ENCODE measurements around the gene BICD2. TPM values are rescaled to one million over a fixed set of nuclear protein-coding genes. Genes with fewer than 3 reads are reported as not detected.

BICD2 gene
- total and polyA plus RNA-seq, 2 of the 8 experiments (the other 6 are each of a cell fraction or from before 2014, with no cell fraction given) = 6.6 to 22.8 TPM

DNA sequence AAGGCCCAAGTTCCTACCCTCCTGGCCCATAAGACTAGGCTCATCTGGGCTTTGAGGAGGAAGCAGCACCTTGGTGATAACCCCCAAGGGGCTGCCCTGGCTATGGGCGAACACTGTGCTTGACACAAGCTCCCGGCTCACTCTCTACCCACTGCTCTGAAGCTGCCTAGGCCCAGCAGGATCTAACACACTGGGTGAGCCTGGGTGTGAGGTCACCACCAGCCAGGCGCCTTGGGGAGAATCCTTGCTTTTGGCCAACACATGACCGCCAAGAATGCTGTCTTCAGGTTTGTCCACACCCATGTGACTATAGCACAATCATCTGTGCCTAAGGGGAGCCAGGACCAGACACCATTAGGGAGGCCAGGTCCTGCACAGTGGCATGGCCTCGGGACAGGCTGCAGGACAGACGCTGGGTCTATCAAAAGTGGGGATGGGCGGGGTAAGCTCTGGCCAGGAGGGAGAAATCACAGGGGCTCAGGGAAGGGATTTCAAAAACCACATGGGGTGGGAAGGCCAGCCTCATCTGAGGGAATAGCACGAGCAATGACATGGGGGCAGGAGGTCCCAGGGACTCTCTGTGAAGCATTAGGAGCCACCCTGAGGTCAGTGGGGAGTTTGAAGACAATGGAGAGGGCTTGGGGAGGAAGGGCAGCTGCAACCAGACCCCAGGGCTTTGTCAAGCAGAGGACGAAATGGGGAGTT lies 29.6 kb downstream of the BICD2 start:
- H2BK15ac ChIP-seq (ENCODE audit: low read length) = no peak overlapping the region
- no peak overlapping the region for H3K14ac ChIP-seq (ENCODE audit: insufficient read length)
- DNase-seq (ENCODE audit: low read depth in 1 of 2, low spot score in 2 of 2) = no peak
- H3K4me1 ChIP-seq (replicated peaks in 1 of 4; ENCODE audit: control insufficient read depth in 3 of 4, insufficient read depth in 4 of 4, low read length in 3 of 4) = peaks cover 0 to 7% (median 3%) of the 10 kb centered on the region in 4 experiments; a peak in 3 of 7 replicates
- no peaks in the 10 kb centered on the region for H3K23me2 ChIP-seq (ENCODE audit: low read depth, low read length)
- H3K4me3 ChIP-seq (ENCODE audit: extremely low read depth in 1 of 4, insufficient read depth in 2 of 4, low read depth in 3 of 4, low read length in 4 of 4) = no peak overlapping the region
- no peak overlapping the region for H2BK12ac ChIP-seq (ENCODE audit: low read depth, low read length)
- no peak overlapping the region for H2BK20ac ChIP-seq (ENCODE audit: low read length)
- no peak overlapping the region for H2AFZ ChIP-seq (ENCODE audit: low read length)
- H3K4ac ChIP-seq (replicated peaks; ENCODE audit: insufficient read length, low read depth, low read length) = no peak overlapping the region
- H3K23ac ChIP-seq (ENCODE audit: insufficient read length) = no peak overlapping the region
- no peak overlapping the region for H4K91ac ChIP-seq (replicated peaks; ENCODE audit: insufficient read length, low read length)
- no peak overlapping the region for H3K18ac ChIP-seq (ENCODE audit: extremely low read depth, low read length)
- H4K20me1 ChIP-seq (replicated peaks in 1 of 2; ENCODE audit: control insufficient read depth in 1 of 2, insufficient read depth in 2 of 2, low read length in 2 of 2) = peaks cover 10 to 27% of the 10 kb centered on the region in 2 experiments
- H2BK5ac ChIP-seq (ENCODE audit: low read depth, low read length) = 0 out of 2 replicates have a peak overlapping the region, but pooled peaks have one; percentile 3
- WGBS, 2 experiments (ENCODE audit: extremely low coverage in 1 of 2, insufficient coverage in 1 of 2, insufficient read length in 1 of 2, insufficient replicate concordance in 2 of 2, low coverage in 1 of 2, low lambda C conversion rate in 2 of 2, missing lambda C conversion rate in 1 of 2) = 87% methylated on average over 8 of the region's 9 CpGs; no CpG with 5 or more reads in 1 of the 2 experiments
- no peaks in the 10 kb centered on the region for H3K9me3 ChIP-seq (ENCODE audit: insufficient read depth in 2 of 2, low read depth in 1 of 2, low read length in 1 of 2)
- H3K4me2 ChIP-seq (ENCODE audit: insufficient read depth in 1 of 2, low read depth in 2 of 2, low read length in 2 of 2) = no peak overlapping the region
- H3K9ac ChIP-seq (replicated peaks in 1 of 4; ENCODE audit: extremely low read depth in 1 of 4, low read depth in 3 of 4, low read length in 3 of 4) = no peak overlapping the region
- H2BK120ac ChIP-seq (replicated peaks; ENCODE audit: low read depth, low read length) = no peak overlapping the region
- H3K79me2 ChIP-seq (ENCODE audit: control insufficient read depth in 1 of 2, insufficient read depth in 2 of 2, low read length in 2 of 2) = peaks cover 0 to 84% of the 10 kb centered on the region in 2 experiments; a peak in 2 of 4 replicates
- peaks cover 18% of the 10 kb centered on the region for H3K79me1 ChIP-seq (ENCODE audit: low read depth, low read length)
- H3K36me3 ChIP-seq (ENCODE audit: control insufficient read depth in 2 of 4, insufficient read depth in 4 of 4, low read length in 3 of 4) = no peaks in the 10 kb centered on the region
- ChIA-PET CTCF (ENCODE audit: partially characterized antibody) (interaction anchor here (1.4 to 11.5 kb wide), 3 partner anchors 19 to 55 kb away, joined by 3 to 142 read pairs (median 98); no protein-coding TSS in a partner anchor), POLR2A (ENCODE audit: partially characterized antibody) (no interaction called here)
- FAIRE-seq = no peak
- H3K27me3 ChIP-seq (replicated peaks in 1 of 4; ENCODE audit: control insufficient read depth in 3 of 4, extremely low read depth in 1 of 4, insufficient read depth in 3 of 4, low read length in 3 of 4) = no peaks in the 10 kb centered on the region
- no peak overlapping the region for H3K56ac ChIP-seq (replicated peaks; ENCODE audit: insufficient read length, low read depth, low read length)
- H2AK5ac ChIP-seq (ENCODE audit: low read depth, low read length) = no peak overlapping the region
- H3K27ac ChIP-seq (ENCODE audit: low read depth, low read length) = no peak overlapping the region; the same call in 1 of the 2 replicates
- H4K5ac ChIP-seq (ENCODE audit: insufficient read length, low read depth, low read length) = no peak overlapping the region
- no peak overlapping the region; the same call in 1 of the 2 replicates for H4K8ac ChIP-seq (ENCODE audit: extremely low read depth, insufficient read depth, low read length)
- TF ChIP-seq JUND (IDR thresholded peaks at IDR 0.05; ENCODE audit: low read length) = no peak
- no peak for TF ChIP-seq KDM4A (IDR thresholded peaks at IDR 0.05; ENCODE audit: low read depth, low read length, severe bottlenecking)
- no peak for TF ChIP-seq EZH2 (IDR thresholded peaks at IDR 0.05; ENCODE audit: low read depth, low read length, severe bottlenecking)
- TF ChIP-seq, protein P1, sequence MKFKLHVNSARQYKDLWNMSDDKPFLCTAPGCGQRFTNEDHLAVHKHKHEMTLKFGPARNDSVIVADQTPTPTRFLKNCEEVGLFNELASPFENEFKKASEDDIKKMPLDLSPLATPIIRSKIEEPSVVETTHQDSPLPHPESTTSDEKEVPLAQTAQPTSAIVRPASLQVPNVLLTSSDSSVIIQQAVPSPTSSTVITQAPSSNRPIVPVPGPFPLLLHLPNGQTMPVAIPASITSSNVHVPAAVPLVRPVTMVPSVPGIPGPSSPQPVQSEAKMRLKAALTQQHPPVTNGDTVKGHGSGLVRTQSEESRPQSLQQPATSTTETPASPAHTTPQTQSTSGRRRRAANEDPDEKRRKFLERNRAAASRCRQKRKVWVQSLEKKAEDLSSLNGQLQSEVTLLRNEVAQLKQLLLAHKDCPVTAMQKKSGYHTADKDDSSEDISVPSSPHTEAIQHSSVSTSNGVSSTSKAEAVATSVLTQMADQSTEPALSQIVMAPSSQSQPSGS (IDR thresholded peaks at IDR 0.05; ENCODE audit: low read length) = no peak
- no peak for TF ChIP-seq POLR2A (IDR thresholded peaks at IDR 0.05; ENCODE audit: control extremely low read depth in 1 of 2, low read depth in 2 of 2, low read length in 2 of 2)
- TF ChIP-seq SP1 (IDR thresholded peaks at IDR 0.05; ENCODE audit: low read depth, low read length) = no peak
- no peak for TF ChIP-seq KDM1A (IDR thresholded peaks at IDR 0.05; ENCODE audit: borderline replicate concordance, low read length)
- TF ChIP-seq RNF2 (IDR thresholded peaks at IDR 0.05; ENCODE audit: borderline replicate concordance, low read depth, low read length, missing control alignments, poor library complexity, severe bottlenecking) = no peak
- no peak for TF ChIP-seq EP300 (IDR thresholded peaks at IDR 0.05; ENCODE audit: borderline replicate concordance in 1 of 2, low read depth in 2 of 2, low read length in 2 of 2)
- TF ChIP-seq NANOG (IDR thresholded peaks at IDR 0.05; ENCODE audit: insufficient read depth, low read depth, low read length, poor library complexity, severe bottlenecking) = no peak

Data from H1 (cell line).